HG03045 (cell line): ENCODE measurements around the gene LETMD1.
"Not testable (repeated sequence)": the region's sequence is repeated elsewhere in the genome, so short reads cannot be mapped to it uniquely, and the experiment has no call there.

Experiments used
- ATAC-seq: cut with Tn5 transposase; IDR thresholded peaks from one replicate; pipeline ENCODE4 v1.9.1; 2021; ENCODE audit warnings: mild to moderate bottlenecking, moderate library complexity; ENCODE audit not compliant: unreplicated experiment

The LETMD1 gene, protein sequence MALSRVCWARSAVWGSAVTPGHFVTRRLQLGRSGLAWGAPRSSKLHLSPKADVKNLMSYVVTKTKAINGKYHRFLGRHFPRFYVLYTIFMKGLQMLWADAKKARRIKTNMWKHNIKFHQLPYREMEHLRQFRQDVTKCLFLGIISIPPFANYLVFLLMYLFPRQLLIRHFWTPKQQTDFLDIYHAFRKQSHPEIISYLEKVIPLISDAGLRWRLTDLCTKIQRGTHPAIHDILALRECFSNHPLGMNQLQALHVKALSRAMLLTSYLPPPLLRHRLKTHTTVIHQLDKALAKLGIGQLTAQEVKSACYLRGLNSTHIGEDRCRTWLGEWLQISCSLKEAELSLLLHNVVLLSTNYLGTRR

GRCh38 chr12:51047655-51048540 is at the start of gene LETMD1:
Gene LETMD1, plus strand, starts transcription at chr12:51048327. Its CDS starts 30 bp downstream, at chr12:51048357.
- peak; percentile 96 for ATAC-seq

DNA sequence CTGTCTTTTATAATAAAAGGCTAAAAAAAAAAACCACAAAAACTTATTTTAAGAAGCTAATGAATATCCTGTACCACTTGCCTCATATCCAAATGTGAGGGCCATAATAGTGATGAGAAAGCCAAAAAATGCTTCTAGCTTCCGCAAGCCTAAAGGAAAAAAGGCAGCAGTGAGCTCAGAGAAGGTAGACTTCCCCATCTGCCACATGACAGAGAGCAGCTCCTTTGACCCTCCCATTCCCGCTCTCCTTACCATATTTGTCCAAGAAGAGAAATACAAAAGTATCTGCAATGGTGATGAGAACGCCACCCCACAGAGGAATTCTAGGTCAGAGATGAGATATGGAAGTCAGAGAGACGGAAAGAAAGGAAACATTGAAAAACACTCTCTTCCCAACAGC is 49.0 kb upstream of the LETMD1 start:
- ATAC-seq, result no peak

GRCh38 chr12:51000245-51000644 is 47.9 kb upstream of the LETMD1 start:
- ATAC-seq, result no peak

DNA sequence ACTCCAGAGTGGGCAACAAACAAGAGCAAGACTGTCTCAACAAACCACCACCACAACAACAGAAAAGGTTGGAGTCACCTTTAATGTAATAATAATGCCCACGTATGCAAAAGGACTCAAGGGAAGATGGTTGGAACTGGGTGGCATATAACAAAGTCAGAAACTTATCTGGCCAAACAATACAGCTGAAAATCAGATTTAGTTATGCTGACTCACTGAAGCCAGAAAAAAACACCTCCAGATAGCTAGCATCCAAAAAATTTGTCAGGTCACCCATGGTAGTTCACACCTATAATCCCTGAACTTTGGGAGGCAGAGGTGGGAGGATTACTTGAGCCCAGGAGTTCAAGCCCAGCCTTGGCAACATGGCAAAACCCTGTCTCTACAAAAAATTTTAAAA is 46.3 kb upstream of the LETMD1 start:
- no peak for ATAC-seq

- no peak for ATAC-seq
These were observed 43.6 kb upstream of the LETMD1 start for GRCh38 chr12:51004504-51004903.

DNA sequence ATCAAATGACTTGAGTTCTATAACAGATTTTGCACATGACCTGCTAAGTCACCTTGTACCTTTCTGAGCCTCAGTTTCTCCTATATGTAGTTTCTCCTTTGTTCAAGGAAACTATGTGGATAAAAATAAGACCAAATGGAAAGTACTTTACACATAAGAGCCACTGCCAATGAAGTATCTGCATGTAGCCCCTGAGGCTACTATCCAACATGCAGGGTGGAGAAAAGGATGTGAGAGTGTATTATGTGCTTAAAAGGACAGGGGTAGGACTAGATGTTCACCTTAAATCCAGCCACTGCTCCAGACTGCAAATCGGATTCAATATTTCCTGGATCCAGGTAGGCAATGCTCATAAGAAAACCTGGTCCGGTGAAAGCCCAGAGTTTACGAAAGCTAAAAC is 43.1 kb upstream of the LETMD1 start:
- ATAC-seq, result no peak

DNA sequence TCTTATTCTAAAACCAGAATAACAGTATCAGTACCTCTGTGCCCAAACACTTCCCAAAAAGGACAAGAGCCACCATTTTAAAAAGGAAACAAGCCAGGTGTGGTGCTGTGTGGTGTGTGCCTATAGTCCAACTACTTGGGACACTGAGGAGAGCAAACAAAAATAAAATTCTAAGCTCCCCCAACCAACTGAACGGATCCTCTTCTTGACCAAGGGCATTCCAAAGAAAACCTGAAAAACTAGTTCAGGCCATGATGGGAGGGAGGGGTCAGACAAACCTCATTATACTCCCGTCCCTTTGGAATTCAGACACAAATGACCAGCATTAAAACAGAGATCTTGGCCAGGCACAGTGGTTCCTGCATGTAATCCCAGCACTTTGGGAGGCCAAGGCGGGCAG is 42.5 kb upstream of the LETMD1 start:
- ATAC-seq, result no peak

- ATAC-seq, result no peak
These were observed 39.6 kb upstream of the LETMD1 start for GRCh38 chr12:51008329-51009055.

DNA sequence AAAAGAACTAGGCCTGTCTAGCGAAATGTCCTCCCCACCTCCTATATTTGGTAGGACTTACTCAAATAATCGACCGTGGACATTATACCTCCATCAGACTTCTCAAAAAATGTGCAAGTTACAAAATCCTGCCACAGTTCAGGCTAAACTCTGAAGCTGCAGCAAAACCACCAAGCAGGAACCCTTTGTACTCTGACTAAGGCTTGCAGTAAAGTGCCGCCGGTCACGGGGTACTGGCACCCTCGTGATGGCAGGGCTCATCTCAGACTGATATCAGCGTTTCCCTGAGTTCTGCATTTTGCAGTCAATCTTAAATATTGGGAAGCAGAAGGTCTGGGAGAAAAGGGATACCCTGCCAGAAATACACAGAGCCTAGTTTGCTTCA is 39.1 kb upstream of the LETMD1 start:
- ATAC-seq, result no peak

DNA sequence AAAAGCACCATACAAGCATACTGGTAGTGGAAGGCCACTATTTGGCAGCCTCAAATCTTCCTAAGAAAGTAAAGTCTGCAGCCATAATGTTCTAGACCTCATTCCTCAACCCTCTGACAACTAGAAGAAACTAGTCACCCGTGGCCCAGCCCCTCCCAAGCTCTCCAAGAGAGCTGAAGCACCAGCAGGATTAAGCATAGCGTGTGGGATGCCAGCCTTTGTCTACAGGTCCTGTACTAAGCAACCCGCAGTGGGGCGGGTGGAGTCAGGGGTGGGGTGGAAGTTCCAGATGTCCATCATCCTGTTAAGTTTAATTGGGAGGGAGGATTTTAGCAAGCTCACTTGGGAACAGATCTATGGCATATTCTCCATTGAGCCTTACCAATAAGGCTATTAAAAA is 36.2 kb upstream of the LETMD1 start:
- ATAC-seq, result no peak

DNA sequence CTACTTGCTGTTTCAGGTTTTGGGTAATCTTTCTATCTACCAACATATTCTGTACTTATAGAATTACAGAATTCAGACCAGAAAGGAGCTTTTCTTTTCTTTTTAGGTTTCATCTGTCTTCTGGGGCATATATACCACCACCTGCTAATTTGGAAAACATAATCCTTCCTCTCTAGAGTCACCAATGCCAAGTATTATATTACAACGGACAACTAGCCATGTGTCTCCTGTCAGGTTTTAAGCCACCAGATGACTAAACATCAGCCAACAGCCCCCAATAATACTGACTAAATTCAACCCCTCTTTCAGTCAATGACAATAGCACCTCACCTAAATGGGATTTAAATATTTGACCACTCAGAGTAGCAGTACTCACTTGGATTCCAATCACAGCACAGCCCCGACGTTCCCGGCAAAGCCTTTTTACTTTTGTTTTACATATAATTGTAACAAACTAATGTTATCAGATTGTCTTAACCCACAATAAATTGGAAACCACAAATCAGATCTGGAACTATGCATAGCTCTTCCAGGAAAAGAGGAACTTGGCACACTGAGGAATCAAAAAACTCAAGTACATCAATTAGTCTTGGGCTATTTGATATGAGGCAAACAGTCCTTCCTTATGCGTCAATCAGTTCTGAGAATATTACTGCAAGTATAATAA is 35.4 kb upstream of the LETMD1 start:
- no peak for ATAC-seq

DNA sequence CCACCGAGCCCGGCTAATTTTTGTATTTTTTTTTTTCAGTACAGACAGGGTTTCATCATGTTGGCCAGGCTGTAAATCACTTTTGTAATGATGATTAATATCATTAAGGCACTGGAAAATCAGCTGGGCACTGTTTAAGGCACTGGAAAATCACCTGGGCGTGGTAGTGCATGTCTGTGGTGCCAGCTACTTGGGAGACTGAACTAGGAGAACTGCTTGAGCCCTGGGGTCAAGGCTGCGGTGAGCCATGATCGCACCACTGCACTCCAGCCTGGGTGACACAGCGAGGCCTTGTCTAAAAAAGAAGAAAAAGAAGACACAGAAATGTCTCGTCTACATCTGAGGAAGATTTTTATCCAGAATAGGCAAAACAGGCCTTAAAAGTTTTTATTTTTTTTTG is 34.7 kb upstream of the LETMD1 start:
- ATAC-seq, result no peak

DNA sequence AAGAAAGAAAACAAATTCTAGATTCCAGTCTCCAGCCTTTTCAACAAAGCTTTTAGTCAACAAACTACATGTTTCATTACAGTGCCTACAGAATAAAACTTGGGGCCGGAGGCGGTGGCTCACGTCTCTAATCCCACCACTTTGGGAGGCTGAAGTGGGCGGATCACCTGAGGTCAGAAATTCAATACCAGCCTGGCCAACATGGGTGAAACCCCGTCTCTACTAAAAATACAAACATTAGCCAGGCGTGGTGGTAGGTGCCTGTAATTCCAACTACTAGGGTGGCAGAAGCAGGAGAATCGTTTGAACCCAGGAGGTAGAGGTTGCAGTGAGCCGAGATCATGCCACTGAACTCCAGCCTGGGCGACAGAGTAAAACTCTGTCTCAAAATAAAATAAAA is 33.7 kb upstream of the LETMD1 start:
- ATAC-seq, result not testable (repeated sequence)

DNA sequence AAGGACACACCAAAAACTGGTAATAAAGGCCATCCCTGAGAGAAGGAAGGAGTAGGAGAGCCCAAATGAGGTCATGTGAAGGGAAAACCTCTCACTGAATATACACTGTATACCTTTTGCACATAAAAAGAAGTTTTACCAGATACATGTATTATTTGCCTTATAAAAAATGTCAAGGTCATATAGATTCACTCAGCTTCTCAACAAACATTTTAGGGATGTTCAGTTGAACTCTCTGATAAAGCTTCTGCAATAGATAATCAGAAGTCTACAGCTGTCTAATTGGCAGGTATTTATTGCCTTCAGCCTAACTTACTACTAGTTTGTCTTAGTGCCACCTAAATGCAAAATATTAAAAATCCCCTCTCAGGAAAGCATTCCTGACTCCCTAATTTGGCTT is 30.7 kb upstream of the LETMD1 start:
- ATAC-seq, result no peak

- no peak for ATAC-seq
These were observed 29.2 kb upstream of the LETMD1 start for GRCh38 chr12:51018956-51019355.

- no peak for ATAC-seq
These were observed 28.2 kb upstream of the LETMD1 start for GRCh38 chr12:51019927-51020326.

DNA sequence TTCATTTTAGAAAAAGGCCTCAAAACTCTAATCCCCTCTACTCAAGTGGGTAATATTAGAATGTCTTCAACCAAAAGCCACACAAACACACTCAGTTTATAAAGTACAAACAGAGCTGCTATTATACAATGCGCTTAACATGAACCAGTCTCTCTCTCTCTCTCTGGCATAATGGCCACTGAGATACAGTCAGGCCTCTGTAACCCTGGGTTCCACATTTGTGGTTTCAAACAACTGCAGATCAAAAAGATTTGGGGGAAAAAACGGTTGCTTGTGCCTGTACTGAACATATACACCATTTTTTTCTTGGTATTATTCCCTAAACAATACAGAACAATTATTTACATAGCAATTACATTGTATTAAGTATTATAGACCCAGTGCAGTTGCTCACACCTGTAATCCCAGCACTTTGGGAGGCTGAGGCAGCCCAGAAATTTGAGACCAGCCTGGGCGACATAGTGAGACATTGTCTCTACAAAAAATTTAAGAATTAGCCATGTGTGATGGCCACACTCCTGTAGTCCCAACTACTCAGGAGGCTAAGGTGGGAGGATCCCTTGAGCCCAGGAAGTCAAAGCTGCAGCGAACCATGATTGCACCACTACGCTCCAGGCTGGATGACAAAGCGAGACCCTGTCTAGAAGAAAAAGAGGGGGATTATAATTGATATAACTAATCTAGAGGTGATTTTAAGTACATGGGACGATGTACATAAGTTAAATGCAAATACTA is 27.5 kb upstream of the LETMD1 start:
- no peak for ATAC-seq

- no peak for ATAC-seq
These were observed 26.4 kb upstream of the LETMD1 start for GRCh38 chr12:51021694-51022093.

DNA sequence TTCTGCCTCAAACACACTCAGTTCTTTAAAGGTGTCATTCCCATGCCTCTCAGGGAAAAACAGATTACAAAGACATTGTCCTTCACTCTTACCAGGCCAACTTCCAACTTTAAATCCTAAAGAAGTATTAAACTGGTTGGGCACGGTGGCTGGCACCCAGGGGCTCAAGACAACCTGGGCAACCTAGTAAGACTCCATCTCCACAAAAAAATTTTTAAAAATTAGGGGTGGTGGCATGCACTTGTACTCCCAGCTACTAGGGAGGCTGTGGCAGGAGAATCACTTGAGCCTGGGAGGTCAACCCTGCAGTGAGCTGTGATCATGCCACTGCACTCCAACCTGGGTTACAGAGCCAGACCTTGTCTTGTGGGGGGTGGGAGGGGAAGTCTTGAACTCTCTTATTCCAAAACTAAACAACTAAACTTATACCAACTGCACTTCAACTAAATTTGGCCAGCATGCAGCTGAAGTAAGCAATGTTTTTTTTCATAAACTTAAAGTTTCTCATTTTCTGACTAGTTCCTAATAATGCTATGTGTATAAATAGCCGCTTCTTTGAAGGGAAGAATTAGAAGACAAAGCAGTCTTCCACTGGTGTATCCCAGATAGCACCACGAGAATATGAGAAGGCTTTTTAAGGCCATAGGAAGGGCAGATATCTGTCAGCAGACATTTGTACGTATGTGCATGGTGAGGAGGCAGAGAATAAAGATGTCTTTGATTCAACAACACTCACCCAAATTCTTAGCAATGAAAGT is 24.3 kb upstream of the LETMD1 start:
- no peak for ATAC-seq
